SKM-1 (cell line): ENCODE results near the gene SAMD13.

Experiments
- DNase-seq: peaks from one replicate; lab custom pipeline; 2025; ENCODE audit not compliant: unreplicated experiment; lab: John Stamatoyannopoulos, UW

Gene SAMD13

DNA sequence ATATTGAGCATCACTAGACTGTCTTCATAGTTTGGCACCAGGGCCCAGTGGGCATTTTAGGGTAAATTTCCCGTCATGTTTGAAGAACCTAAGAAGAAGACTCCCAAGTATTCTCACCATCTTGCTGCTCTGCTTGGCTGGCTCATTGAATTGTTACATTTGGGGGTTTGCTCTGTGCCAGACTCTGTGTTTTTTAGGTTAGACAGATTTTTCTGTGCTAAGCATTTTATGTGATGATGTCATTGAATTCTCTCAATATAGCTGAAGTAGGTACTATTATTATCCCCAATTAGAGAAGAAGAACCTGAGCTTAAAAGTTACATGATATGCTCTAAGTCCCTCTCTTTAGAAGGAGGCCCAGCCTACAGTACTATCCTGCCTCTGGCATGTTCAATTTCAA is 68.8 kb downstream of the SAMD13 start:
- no peak for DNase-seq

DNA sequence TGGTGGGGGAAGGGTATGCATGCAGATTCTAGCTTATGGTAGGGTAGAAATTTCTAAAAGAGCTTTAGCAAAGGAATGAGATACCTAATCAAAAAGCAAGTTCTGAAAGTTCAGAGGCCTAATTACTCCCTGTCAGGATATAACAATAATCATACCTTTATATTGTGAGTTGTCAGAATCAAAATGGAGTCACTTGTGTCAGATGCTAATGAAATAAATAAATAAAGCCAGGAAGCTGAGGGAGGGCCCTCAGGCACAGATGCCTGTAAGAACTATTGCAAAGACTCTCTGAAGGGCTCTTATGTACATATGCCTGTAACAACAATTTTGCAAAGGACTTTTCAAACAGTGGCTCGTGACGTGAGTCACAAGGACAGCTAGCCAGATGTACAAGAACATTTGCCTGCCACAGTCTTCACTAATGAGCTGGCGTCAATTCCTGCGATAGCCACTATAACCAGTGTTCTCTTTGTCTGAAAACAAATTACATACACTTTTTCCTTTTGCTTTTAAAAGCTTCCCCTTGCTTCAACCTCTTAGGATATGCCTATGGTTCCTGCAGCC is 69.4 kb downstream of the SAMD13 start:
- no peak for DNase-seq

DNA sequence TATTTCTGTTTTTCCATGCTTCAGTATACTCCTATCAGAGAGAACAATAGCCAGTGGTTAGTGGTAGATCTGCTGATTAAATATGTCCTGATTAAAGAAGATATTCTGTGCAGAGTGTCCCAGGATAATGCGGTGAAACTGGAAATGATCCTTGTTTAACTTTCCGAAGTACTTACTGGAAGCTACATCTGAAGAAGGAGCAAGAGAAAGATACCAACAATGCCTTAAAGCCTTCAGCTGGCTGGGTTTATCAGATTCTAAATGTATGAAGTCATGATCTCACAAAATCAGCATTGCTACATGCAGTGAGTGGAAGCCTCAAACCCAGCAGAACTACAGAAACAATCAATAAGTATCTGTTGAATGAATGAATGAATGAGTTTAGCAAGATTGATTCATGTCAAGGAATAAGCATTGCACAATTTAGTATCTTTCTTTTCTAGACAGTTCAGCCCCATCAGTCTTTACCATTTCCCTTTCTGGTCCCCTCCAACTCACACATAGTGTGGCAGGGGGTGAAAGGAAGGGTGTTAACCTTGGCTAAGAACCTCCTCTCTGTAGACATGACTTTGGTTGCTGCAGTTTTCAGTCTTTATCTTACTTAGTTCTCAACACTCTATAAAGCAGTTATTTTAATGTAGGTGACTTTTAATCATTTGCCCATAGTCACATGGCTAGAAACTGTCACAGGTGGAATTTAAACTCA is 72.1 kb downstream of the SAMD13 start:
- DNase-seq: no peak

DNA sequence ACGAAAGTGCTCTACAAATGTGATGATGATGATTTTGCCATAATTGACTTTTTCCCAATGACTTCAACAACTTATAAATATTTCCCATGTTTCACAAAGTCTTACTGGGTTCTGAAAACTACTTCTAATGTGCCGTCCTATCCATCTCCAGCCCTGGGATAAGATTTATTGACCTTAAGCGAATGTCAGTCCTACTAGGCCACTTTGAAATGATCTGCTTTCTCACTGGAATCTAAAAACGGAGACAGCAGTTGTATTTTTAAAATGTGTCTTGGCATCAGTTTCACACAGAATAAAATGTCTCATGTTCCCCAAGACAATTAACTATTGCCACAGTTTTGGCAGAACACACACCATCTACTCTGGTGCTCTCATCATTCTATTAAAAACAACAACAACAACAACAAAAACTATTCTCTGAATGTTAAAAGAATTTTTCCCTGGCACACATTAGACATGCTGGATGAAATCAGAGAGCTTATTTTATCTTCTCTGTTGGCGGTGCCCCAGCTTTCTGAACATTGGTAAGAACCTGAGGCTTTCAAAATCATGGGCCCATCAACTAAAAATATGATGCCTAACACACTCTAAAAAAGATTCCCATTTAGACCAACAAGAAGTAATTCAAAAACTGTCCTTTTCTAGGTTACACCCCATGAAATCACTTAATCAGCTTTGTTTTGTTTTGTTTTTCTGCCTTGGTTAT is 73.6 kb downstream of the SAMD13 start:
- no peak for DNase-seq

DNA sequence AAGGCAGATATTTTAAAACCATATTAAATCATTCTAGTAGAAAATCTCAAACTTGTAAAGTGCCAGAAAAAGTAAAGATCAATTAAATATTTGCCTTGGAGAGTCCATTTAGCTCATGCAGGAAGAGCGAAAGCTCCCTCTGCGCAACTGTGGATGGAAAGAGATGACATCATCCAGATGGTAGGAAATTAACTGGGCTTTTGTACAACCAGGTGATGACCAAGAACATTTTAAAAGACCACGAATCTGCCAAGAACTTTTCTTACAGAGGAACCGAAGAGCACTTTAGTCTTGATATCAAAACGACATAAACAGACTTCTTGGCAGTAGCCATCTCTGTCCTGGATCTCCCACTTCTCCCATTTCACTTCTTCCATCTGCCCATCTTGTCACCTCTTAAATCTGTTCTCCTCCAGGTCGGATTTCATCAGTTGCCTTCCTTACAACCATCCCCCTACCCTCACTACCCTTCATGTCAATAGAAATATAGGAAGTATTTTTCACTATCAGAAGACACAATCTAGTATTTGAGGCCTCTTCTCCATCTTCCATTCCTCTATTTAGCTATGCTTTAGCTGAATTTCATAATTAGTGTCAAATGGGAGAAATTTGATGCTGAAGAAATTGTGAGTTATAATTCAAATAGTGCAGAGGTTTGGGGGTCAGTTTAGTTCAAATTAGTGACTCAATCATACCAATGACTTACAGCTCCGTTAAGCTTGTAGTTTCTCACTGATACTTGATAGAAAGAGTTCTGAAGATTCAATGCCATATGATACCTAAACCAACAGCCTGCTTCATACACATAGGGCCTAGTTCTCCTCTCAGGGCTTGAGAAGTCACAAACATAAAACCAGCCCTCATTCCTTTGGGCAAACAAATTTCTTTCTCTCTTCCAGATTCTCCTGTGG is 74.7 kb downstream of the SAMD13 start:
- no peak for DNase-seq

DNA sequence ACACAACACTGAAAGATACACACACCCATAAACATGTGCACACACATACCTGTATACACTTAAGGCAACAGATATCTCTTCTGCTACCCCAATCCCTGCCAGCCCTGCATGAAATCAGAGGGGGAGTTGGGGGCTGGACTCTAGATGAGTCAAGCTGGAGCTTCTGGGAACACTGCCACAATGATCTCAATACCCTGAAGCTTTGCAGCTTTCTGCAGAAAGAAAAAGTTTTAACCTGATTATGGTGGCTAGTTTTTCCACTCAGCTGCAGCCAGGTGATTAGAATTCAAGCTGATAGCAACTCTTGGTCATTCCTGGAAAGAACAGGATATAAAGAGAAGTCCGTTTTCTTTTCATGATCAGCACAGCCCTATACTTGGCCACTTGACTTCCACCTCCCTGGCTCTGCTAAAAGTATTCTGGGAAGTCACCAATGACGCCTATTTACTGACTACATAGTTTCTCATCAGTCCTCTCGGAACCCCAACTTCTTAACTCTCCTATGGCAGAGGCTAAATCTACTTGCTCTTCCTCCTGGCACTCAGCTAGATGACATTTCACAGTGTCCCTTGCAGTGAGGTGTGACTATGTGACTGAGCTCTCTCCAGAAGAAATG is 76.1 kb downstream of the SAMD13 start:
- no peak for DNase-seq

GRCh38 chr1:84379138-84379916 is 77.8 kb downstream of the SAMD13 start:
- DNase-seq: no peak

DNA sequence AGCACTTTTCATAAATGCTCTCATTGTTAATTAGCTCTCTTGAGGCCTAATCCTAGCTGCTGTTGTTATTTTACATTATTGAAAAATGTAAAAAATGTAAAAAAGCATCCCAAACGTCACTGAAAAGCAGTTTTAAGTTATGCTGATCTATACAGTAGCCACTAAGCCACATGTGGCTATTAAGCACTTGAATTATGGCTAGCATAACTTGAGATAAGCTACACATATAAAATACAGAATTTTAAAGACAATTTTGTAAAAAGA is 78.3 kb downstream of the SAMD13 start:
- DNase-seq: no peak

- no peak for DNase-seq
Observed at GRCh38 chr1:84382127-84382526, 80.6 kb downstream of the SAMD13 start.

DNA sequence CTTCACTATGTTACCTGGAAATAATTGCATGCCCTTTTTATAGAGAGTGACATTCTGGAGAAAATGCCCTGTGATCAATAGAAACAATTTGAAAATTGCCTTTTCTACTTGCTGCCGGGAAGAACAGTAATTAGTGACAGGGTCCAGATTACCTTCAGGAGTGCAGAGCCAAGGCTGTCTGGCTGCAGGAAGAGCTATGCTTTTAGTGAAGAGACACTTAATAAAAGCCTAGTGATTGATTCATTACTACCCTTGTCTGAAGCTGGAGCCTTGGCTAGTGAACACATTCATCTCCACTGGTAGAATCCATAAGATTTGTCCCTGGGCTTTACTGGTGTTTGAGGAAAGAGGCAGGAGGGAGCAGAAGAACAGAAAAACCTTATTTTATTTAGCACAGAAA is 83.8 kb downstream of the SAMD13 start:
- DNase-seq: no peak

DNA sequence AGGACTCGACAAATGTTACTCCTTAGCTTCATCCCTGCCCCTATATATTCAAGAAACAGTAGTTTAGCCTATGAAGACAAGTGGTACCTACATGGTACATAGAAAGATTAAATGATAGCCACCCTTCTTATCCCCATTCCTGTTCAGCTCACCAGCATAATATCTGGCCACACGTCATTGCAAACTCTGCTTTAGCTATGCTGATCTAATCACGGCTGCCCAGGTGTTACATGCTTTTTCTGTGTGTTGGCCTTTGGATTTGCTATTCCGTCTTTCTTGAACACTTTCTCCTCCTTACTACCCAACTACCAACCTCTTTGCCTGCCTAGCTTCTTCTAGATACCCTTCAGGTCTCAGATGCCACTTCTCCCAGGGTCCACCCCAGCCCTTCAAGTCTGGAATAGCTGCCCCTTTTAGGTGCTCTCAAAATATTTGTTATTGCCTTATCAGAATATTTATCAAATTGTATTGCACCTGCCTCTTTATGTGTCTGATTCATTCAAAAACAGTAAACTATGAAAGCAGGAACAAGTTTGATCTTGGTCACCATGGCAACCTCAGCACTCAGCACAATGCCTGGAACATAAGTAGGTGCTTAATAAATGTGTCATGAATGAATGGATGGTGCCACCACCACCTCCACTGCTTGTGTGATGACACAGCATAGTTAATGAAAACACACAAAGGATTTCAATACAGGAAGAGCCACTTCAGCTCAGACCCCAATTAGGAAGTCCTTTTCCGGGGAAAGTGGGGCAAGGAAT is 85.4 kb downstream of the SAMD13 start:
- no peak for DNase-seq

DNA sequence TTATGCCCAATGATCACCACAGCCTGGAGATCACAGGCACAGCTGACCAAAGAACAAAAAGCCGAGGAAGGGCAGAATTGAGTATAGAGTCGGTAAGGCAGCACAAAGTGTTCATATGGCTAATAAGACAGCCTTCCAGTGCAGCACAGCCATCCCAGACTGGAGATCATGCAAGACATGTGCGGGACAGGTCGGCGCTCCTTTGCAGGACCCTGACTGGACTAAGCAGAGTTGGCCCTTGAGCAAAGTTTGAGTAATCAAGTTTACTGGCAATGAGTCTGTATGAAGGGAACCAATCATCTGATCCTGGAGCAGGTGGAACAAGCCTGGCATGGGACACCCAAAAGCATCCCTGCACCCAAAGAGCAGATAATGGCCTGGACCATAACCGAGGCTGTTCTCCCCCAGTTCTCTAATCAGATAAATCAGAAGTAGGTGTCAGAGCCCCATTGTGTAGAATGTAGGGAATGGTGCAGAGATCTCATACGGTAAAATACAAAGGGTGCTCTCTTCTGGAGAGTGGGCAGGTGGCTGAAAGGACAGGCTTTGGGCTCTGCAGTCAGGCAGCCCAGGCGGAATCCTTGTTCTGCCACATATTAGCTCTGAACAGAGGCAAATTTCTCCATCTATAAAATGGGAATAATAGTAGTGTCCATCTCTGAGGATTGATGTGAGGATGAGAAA is 86.1 kb downstream of the SAMD13 start:
- no peak for DNase-seq

- no peak for DNase-seq
Observed at GRCh38 chr1:84390226-84390625, 88.7 kb downstream of the SAMD13 start.

DNA sequence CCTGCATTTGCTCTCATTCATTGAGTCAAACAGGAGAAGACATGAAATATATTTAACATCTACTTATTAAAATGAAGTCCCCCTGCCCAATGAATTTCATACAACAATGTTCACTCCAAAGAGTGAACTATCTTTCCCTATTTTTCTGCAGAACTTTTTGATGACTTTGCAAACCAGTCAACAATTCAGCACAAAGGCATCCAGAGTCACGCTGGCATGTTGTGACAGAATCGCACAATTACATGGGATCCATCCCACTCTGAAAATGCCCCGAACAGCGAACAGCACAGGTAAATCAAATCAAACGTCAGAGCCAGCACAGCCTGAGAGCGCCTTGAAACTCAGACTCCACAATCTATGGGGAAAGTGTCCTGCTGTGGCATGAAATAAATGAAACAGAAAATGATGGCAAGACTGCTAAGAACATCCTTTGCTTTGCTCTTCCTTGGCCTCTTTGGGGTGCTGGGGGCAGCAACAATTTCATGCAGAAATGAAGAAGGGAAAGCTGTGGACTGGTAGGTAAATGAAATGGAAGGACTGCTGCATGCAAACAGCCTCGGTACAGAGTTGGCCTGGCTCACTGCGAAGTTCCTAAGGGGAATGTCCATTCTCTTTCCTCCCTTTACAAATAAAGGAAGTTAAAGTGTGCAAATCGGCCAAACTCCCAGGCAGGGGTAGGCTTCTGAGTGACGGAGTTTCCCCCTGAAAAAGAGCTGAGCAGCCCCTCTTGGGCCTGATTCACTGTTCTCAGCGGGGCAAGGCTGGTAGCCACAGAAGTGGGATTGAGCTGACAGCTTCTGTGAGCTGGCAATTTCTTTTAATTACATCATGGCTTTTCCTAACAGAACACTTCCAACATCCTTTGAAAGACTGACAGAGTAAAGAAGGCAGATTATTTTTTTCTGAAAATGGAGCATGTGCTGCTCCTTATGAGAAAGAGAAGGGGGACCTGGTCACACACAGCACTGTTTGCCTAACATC is 97.0 kb downstream of the SAMD13 start, which contains the start of gene DNASE2B:
Gene DNASE2B, plus strand, starts transcription at position 310 of the 981 bp plus-strand sequence. Its CDS starts 81 bp downstream, at position 391.
- no peak for DNase-seq
